Mesendoderm (in vitro differentiated cells): ENCODE results near the gene CEACAM19. TPM values are rescaled to one million over a fixed set of nuclear protein-coding genes. Genes with fewer than 3 reads are reported as not detected.

Source experiments
- DNase-seq: peaks from one replicate; pipeline ENCODE4 v3.0.0; 2013
- H2AK5ac ChIP-seq: 2 replicates; pipeline ENCODE4 v1.6.1; 2013; ENCODE audit warnings: low read length, inconsistent platforms
- H2BK120ac ChIP-seq: 2 replicates; pipeline ENCODE4 v1.6.1; 2013; ENCODE audit warnings: low read depth, mild to moderate bottlenecking, low read length, moderate library complexity, mixed read lengths
- H2BK15ac ChIP-seq: replicated peaks from 2 replicates; pipeline ENCODE4 v1.6.1; 2013; ENCODE audit warnings: low read depth, mild to moderate bottlenecking, moderate library complexity
- H2BK5ac ChIP-seq: 2 replicates; pipeline ENCODE4 v1.6.1; 2013; ENCODE audit warnings: low read length, inconsistent platforms
- H3K18ac ChIP-seq: 2 replicates; pipeline ENCODE4 v1.6.1; 2013; ENCODE audit warnings: mild to moderate bottlenecking, low read length, mixed read lengths
- H3K23ac ChIP-seq: one replicate; pipeline ENCODE4 v1.6.1; 2013; ENCODE audit warnings: low read length
- H3K27ac ChIP-seq: 2 replicates; pipeline ENCODE4 v1.5.1; 2013; ENCODE audit warnings: low read depth, mild to moderate bottlenecking, inconsistent platforms, low read length, moderate library complexity
- H3K27me3 ChIP-seq: 2 replicates; pipeline ENCODE4 v1.6.1; 2013; ENCODE audit warnings: low read length, control low read depth, mild to moderate bottlenecking, inconsistent platforms; ENCODE audit not compliant: insufficient read depth, poor library complexity
- H3K36me3 ChIP-seq: 2 replicates; pipeline ENCODE4 v1.6.1; 2013; ENCODE audit warnings: low read length, inconsistent platforms; ENCODE audit not compliant: control insufficient read depth, insufficient read depth
- H3K4ac ChIP-seq: one replicate; pipeline ENCODE4 v1.6.1; 2013; ENCODE audit warnings: low read depth, mild to moderate bottlenecking, low read length, moderate library complexity
- H3K4me1 ChIP-seq: 2 replicates; pipeline ENCODE4 v1.6.1; 2013; ENCODE audit warnings: low read depth, low read length, inconsistent platforms; ENCODE audit not compliant: control insufficient read depth
- H3K4me2 ChIP-seq: 2 replicates; pipeline ENCODE4 v1.6.1; 2013; ENCODE audit warnings: low read length
- H3K4me3 ChIP-seq: 2 replicates; pipeline ENCODE4 v1.5.1; 2013; ENCODE audit warnings: mild to moderate bottlenecking, low read length
- H3K56ac ChIP-seq: one replicate; pipeline ENCODE4 v1.6.1; 2013; ENCODE audit warnings: low read length
- H3K79me1 ChIP-seq: 2 replicates; pipeline ENCODE4 v1.6.1; 2013; ENCODE audit warnings: low read length, inconsistent platforms
- H3K79me2 ChIP-seq: 2 replicates; pipeline ENCODE4 v1.6.1; 2013; ENCODE audit warnings: mild to moderate bottlenecking, low read length; ENCODE audit not compliant: control insufficient read depth, insufficient read depth
- H3K9ac ChIP-seq: 2 replicates; pipeline ENCODE4 v1.6.1; 2013; ENCODE audit warnings: low read length, inconsistent platforms
- H4K5ac ChIP-seq: one replicate; pipeline ENCODE4 v1.6.1; 2013; ENCODE audit warnings: low read length
- H4K8ac ChIP-seq: one replicate; pipeline ENCODE4 v1.6.1; 2013; ENCODE audit warnings: low read depth, mild to moderate bottlenecking, control low read depth, low read length, moderate library complexity
- WGBS: extraction: QIAGEN DNeasy Blood & Tissue Kit; methylation state at CpG from one replicate; pipeline ENCODE4 v1.1.7; 2013; ENCODE audit warnings: low lambda C conversion rate, missing lambda C conversion rate; ENCODE audit not compliant: insufficient coverage; ENCODE audit errors: extremely low coverage; 5-methylcytosine and 5-hydroxymethylcytosine counted together
- small RNA-seq: library from polyadenylated mRNA; stranded (forward); fragments of <200 nt; extraction: miRNeasy Mini kit (QIAGEN cat#:217004); gene quantifications from one replicate; pipeline ENCODE3, GENCODE V24; 2013; ENCODE audit not compliant: insufficient read depth

Gene CEACAM19

DNA sequence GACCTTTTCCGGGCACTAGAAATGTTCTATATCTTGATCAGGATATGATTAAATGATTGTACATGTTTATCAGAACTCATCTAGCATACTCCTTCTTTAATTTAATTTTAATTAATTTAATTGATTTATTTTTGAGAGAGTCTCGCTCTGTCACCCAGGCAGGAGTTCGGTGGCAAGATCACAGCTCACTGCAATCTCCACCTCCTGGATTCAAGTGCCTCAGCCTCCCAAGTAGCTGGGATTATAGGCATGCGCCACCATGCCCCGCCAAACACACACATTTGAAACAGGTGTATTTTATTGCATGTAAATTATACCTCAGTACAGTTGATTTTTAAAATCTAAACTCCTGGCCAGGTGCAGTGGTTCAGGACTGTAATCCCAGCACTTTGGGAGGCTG lies 59.8 kb downstream of the CEACAM19 start:
- no peak for DNase-seq
- Histone ChIP-seq H3K27ac (no peak overlapping the region), H3K79me2 (no peaks in the 10 kb centered on the region), H3K4me3 (no peak overlapping the region), H2BK5ac (no peak overlapping the region), H3K27me3 (no peaks in the 10 kb centered on the region), H3K36me3 (no peaks in the 10 kb centered on the region), H3K4me1 (no peaks in the 10 kb centered on the region), H3K4ac (no peak overlapping the region), H3K56ac (no peak overlapping the region), H4K5ac (no peak overlapping the region), H2AK5ac (no peak overlapping the region), H2BK15ac (no peak overlapping the region), H3K4me2 (no peak overlapping the region), H3K18ac (no peak overlapping the region), H2BK120ac (no peak overlapping the region), H4K8ac (no peak overlapping the region), H3K23ac (no peak overlapping the region), H3K79me1 (no peaks in the 10 kb centered on the region), H3K9ac (no peak overlapping the region)
- WGBS: no CpG with 5 or more reads among the region's 5 CpGs

DNA sequence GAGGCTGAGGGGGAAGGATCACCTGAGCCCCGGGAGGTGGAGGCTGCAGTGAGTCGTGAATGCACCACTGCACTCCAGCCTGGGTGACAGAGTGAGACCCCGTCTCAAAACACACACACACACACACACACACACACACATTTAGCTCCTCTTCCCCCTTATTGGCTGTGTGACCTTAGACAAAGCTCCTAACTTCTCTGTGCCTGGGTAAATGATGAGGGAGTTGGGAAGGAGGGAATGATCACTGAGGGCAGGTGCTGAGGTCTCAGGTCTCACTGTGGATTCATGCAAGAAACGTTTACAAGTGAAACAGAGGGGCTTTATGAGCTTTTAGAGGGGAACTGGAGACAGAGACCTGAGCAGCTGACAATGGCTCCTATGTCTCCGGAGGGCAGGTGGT lies 60.3 kb downstream of the CEACAM19 start:
- Histone ChIP-seq H3K23ac (no peak overlapping the region), H2BK5ac (no peak overlapping the region), H3K27ac (no peak overlapping the region), H4K8ac (no peak overlapping the region), H3K36me3 (no peaks in the 10 kb centered on the region), H2BK15ac (no peak overlapping the region), H3K18ac (no peak overlapping the region), H3K9ac (no peak overlapping the region), H4K5ac (no peak overlapping the region), H3K27me3 (no peaks in the 10 kb centered on the region), H3K4me1 (no peaks in the 10 kb centered on the region), H3K4me2 (no peak overlapping the region), H3K4me3 (no peak overlapping the region), H2AK5ac (no peak overlapping the region), H3K56ac (no peak overlapping the region), H3K4ac (no peak overlapping the region), H3K79me2 (no peaks in the 10 kb centered on the region), H3K79me1 (no peaks in the 10 kb centered on the region), H2BK120ac (no peak overlapping the region)
- no CpG with 5 or more reads among the region's 5 CpGs for WGBS
- DNase-seq: no peak

DNA sequence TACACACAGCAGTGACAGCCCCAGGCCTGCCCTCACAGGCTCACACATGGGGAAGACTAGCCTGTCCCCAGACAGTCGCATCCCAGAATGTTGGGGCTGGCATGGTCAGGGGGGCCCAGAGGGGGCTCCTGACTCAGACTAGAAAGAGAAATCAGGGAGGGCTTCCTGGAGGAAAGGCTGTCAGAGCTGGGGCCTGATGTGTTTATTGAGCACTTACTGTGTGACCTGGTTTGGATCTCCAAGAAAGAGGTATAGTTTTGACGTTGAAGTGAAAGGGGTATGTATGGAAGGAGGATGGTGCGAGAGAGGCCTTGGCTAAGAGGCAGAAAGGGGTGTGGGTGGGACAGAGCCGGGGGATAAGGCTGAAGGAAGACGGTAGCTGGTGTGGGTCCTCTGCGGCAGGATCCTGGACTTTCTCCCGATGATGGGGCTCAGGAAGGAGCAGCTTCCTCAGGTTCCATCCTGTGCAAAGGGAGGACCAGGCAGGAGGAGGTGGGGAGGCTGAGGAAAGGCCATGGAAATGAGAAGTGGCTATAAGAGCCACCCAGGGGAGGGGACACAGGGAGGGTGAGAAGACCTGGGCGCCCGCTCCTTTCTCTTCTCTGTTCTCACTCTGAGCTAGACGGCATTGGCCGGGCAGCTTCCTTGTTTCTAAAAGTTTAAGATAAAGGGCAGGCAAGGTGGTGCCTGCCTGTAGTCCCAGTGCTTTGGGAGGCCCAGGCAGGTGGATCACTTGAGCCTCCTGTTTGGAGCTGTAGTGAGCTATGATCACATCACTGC lies 61.1 kb downstream of the CEACAM19 start:
- no peaks in the 10 kb centered on the region for H3K4me1 ChIP-seq
- no peaks in the 10 kb centered on the region for H3K79me1 ChIP-seq
- H3K56ac ChIP-seq: no peak overlapping the region
- no peak overlapping the region for H2BK5ac ChIP-seq
- no peak overlapping the region for H2AK5ac ChIP-seq
- no peak overlapping the region for H4K5ac ChIP-seq
- no peak overlapping the region for H3K23ac ChIP-seq
- WGBS: no CpG with 5 or more reads among the region's 11 CpGs
- no peaks in the 10 kb centered on the region for H3K27me3 ChIP-seq
- H3K4me3 ChIP-seq: no peak overlapping the region
- no peak overlapping the region for H2BK15ac ChIP-seq
- no peak for DNase-seq
- no peaks in the 10 kb centered on the region for H3K36me3 ChIP-seq
- no peak overlapping the region for H3K18ac ChIP-seq
- no peak overlapping the region for H4K8ac ChIP-seq
- H3K9ac ChIP-seq: no peak overlapping the region
- no peak overlapping the region for H3K27ac ChIP-seq
- no peak overlapping the region for H3K4me2 ChIP-seq
- no peaks in the 10 kb centered on the region for H3K79me2 ChIP-seq
- no peak overlapping the region for H3K4ac ChIP-seq
- H2BK120ac ChIP-seq: no peak overlapping the region

Small RNA genes within 50 kb of the gene (small RNA-seq; reads per million reads assigned to genes)
- gene RF00285: not detected
